Hepatocyte (in vitro differentiated cells): ENCODE measurements around the gene MIEF2. TPM values are rescaled to one million over a fixed set of nuclear protein-coding genes. Genes with fewer than 3 reads are reported as not detected.

ENCODE experiments used
- DNase-seq: peaks from one replicate; pipeline ENCODE4 v3.0.0-alpha.2; 2016; ENCODE audit warnings: low spot score
- H2AFZ ChIP-seq: fragments of 200-600 bp; sonication (generic); 2 replicates; pipeline ENCODE4 v1.6.0; 2016; ENCODE audit warnings: antibody characterized with exemption, mild to moderate bottlenecking
- H3K27ac ChIP-seq: fragments of 200-600 bp; sonication (generic); 2 replicates; pipeline ENCODE4 v1.5.1; 2016; ENCODE audit warnings: mild to moderate bottlenecking
- H3K27me3 ChIP-seq: fragments of 200-600 bp; sonication (generic); 2 replicates; pipeline ENCODE4 v1.6.1; 2016
- H3K36me3 ChIP-seq: fragments of 200-600 bp; sonication (generic); replicated peaks from 2 replicates; pipeline ENCODE4 v1.5.1; 2016; ENCODE audit warnings: low read depth; ENCODE audit not compliant: insufficient read depth
- H3K4me1 ChIP-seq: fragments of 200-600 bp; sonication (generic); 2 replicates; pipeline ENCODE4 v1.5.1; 2016; ENCODE audit warnings: mild to moderate bottlenecking, moderate library complexity; ENCODE audit not compliant: insufficient read depth
- H3K4me2 ChIP-seq: fragments of 200-600 bp; sonication (generic); 2 replicates; pipeline ENCODE4 v1.6.0; 2016
- H3K4me3 ChIP-seq: fragments of 200-600 bp; sonication (generic); 2 replicates; pipeline ENCODE4 v1.5.1; 2016; ENCODE audit warnings: mild to moderate bottlenecking
- H3K79me2 ChIP-seq: fragments of 200-600 bp; sonication (generic); 2 replicates; pipeline ENCODE4 v1.6.0; 2017; ENCODE audit warnings: mild to moderate bottlenecking
- H3K9me2 ChIP-seq: fragments of 200-600 bp; sonication (generic); replicated peaks from 2 replicates; pipeline ENCODE4 v1.6.0; 2017; ENCODE audit warnings: mild to moderate bottlenecking; ENCODE audit not compliant: insufficient read depth
- H3K9me3 ChIP-seq: fragments of 200-600 bp; sonication (generic); 2 replicates; pipeline ENCODE4 v1.5.1; 2016; ENCODE audit warnings: low read depth, mild to moderate bottlenecking
- H4K20me1 ChIP-seq: fragments of 200-600 bp; sonication (generic); 2 replicates; pipeline ENCODE4 v1.6.0; 2016; ENCODE audit warnings: mild to moderate bottlenecking; ENCODE audit not compliant: insufficient read depth, poor library complexity, severe bottlenecking
- CTCF ChIP-seq: fragments of 200-600 bp; sonication (generic); IDR thresholded peaks from 2 replicates; pipeline ENCODE4 v1.5.1; 2016; ENCODE audit warnings: antibody characterized with exemption, mild to moderate bottlenecking; ENCODE audit not compliant: poor library complexity
- EZH2 ChIP-seq: fragments of 200-600 bp; sonication (generic); IDR thresholded peaks from 2 replicates; pipeline ENCODE4 v1.6.1; 2016; ENCODE audit warnings: antibody characterized with exemption, mild to moderate bottlenecking, borderline replicate concordance
- EZH2phosphoT487 ChIP-seq: fragments of 200-600 bp; sonication (generic); IDR thresholded peaks from one replicate; pipeline ENCODE4 v1.6.1; 2018; ENCODE audit warnings: antibody characterized with exemption, mild to moderate bottlenecking, low read depth, moderate library complexity; ENCODE audit not compliant: unreplicated experiment, severe bottlenecking
- WGBS: methylation state at CpG from one replicate; pipeline ENCODE4 v1.1.6; 2016; ENCODE audit warnings: low lambda C conversion rate; ENCODE audit errors: missing lambda C conversion rate; 5-methylcytosine and 5-hydroxymethylcytosine counted together
- polyA plus RNA-seq: library from polyadenylated mRNA; unstranded; fragments of >200 nt; fragmentation: Nextera tagmentation; extraction: Ambion mirVana; gene quantifications from 2 replicates; pipeline ENCODE4 v1.2.1, GENCODE V29; 2016
- total RNA-seq: library from RNA; depleted of rRNA; stranded (reverse); fragments of >200 nt; gene quantifications from 2 replicates; pipeline ENCODE4 v1.2.3, GENCODE V29; 2014

The MIEF2 gene
- total and polyA plus RNA-seq, 2 experiments from 2014 or later = 21.0 to 29.3 TPM

DNA sequence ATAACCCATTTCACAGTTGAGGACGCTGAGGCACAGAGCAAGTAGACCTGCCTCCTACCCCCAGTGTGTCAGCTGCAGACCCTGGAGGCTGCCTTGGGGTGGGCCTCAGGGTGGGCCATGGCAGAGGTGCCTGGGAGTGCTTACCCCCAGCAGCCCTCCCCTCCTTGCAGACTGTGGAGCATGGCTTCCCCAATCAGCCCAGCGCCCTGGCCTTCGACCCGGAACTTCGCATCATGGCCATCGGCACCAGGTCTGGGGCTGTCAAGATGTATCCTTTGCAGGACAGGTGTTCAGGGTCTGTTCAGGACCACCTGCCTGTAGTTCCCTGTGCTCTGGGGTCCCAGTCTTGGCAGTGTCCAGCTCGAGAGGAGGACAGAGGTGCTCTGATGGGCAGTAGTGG lies 30.7 kb upstream of the MIEF2 start:
- Histone ChIP-seq H3K4me1 (peaks cover 18% of the 10 kb centered on the region), H3K4me3 (no peak overlapping the region), H4K20me1 (peaks cover 26% of the 10 kb centered on the region), H2AFZ (no peak overlapping the region), H3K9me2 (no peaks in the 10 kb centered on the region), H3K27me3 (no peaks in the 10 kb centered on the region), H3K4me2 (no peak overlapping the region), H3K9me3 (no peaks in the 10 kb centered on the region), H3K79me2 (peaks cover 54% of the 10 kb centered on the region), H3K27ac (no peak overlapping the region), H3K36me3 (no peaks in the 10 kb centered on the region)
- DNase-seq = no peak
- TF ChIP-seq EZH2phosphoT487 (no peak), EZH2 (no peak), CTCF (no peak)
- 95% methylated on average over 7 of the region's 7 CpGs for WGBS

- Histone ChIP-seq H3K9me3 (no peaks in the 10 kb centered on the region), H3K9me2 (no peaks in the 10 kb centered on the region), H2AFZ (no peak overlapping the region), H3K36me3 (no peaks in the 10 kb centered on the region), H3K27ac (no peak overlapping the region), H3K4me2 (no peak overlapping the region), H3K27me3 (no peaks in the 10 kb centered on the region), H4K20me1 (peaks cover 26% of the 10 kb centered on the region), H3K4me3 (no peak overlapping the region), H3K4me1 (peaks cover 14% of the 10 kb centered on the region), H3K79me2 (peaks cover 54% of the 10 kb centered on the region)
- 87% methylated on average over 14 of the region's 14 CpGs for WGBS
- no peak for TF ChIP-seq EZH2phosphoT487
- no peak for TF ChIP-seq EZH2
- TF ChIP-seq CTCF = no peak
- no peak for DNase-seq
Observed at GRCh38 chr17:18230288-18231141, 29.9 kb upstream of the MIEF2 start.

GRCh38 chr17:18231164-18231563 lies 29.3 kb upstream of the MIEF2 start:
- WGBS = 52% methylated on average over 9 of the region's 9 CpGs
- Histone ChIP-seq H3K9me2 (no peaks in the 10 kb centered on the region), H3K4me2 (no peak overlapping the region), H4K20me1 (peaks cover 26% of the 10 kb centered on the region), H2AFZ (no peak overlapping the region), H3K79me2 (peaks cover 50% of the 10 kb centered on the region), H3K9me3 (no peaks in the 10 kb centered on the region), H3K4me1 (peaks cover 14% of the 10 kb centered on the region), H3K4me3 (no peak overlapping the region), H3K36me3 (no peaks in the 10 kb centered on the region), H3K27ac (no peak overlapping the region), H3K27me3 (no peaks in the 10 kb centered on the region)
- TF ChIP-seq EZH2 = no peak
- TF ChIP-seq EZH2phosphoT487 = no peak
- DNase-seq = no peak

DNA sequence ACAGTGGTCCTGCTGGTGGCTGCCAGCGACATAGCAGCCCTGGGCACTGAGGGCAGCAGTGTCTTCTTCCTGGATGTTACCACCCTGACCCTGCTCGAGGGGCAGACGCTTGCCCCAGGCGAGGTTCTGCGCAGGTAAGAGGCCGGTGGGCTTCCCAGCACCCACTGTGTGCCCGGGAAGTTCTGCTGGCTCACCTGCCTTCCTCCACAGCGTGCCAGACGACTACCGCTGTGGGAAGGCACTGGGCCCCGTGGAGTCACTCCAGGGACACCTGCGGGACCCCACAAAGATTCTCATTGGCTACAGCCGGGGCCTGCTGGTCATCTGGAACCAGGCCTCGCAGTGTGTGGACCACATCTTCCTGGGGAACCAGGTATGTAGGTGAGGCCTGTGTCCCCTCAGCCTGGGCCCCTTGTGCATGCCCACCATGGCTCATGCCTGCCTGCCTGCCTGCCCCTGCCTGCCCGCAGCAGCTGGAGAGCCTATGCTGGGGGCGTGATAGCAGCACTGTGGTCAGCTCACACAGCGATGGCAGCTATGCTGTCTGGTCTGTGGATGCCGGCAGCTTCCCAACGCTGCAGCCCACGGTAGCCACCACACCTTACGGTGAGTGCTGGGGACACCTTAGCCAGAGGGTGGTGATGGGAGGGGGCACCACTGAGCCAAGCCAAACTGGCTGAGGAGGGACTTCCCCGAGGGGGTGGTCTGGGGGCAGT lies 26.5 kb upstream of the MIEF2 start:
- Histone ChIP-seq H3K4me2 (no peak overlapping the region), H3K27ac (no peak overlapping the region), H3K4me3 (no peak overlapping the region), H3K36me3 (no peaks in the 10 kb centered on the region), H3K4me1 (no peaks in the 10 kb centered on the region), H3K9me2 (no peaks in the 10 kb centered on the region), H3K9me3 (no peaks in the 10 kb centered on the region), H4K20me1 (peaks cover 17% of the 10 kb centered on the region), H3K79me2 (peaks cover 22% of the 10 kb centered on the region), H2AFZ (no peak overlapping the region), H3K27me3 (no peaks in the 10 kb centered on the region)
- WGBS = 98% methylated on average over 21 of the region's 22 CpGs
- no peak for DNase-seq
- TF ChIP-seq CTCF (no peak), EZH2 (no peak), EZH2phosphoT487 (no peak)
